Inferior parietal cortex (tissue), 1 donor: ENCODE results near the gene TAF8.
"Not testable (repeated sequence)": the region's sequence is repeated elsewhere in the genome, so short reads cannot be mapped to it uniquely, and the experiment has no call there.

Source experiments
- DNase-seq: peaks from one replicate; pipeline ENCODE4 v3.0.0-alpha.2; 2016; ENCODE audit errors: extremely low spot score

TAF8 gene

DNA sequence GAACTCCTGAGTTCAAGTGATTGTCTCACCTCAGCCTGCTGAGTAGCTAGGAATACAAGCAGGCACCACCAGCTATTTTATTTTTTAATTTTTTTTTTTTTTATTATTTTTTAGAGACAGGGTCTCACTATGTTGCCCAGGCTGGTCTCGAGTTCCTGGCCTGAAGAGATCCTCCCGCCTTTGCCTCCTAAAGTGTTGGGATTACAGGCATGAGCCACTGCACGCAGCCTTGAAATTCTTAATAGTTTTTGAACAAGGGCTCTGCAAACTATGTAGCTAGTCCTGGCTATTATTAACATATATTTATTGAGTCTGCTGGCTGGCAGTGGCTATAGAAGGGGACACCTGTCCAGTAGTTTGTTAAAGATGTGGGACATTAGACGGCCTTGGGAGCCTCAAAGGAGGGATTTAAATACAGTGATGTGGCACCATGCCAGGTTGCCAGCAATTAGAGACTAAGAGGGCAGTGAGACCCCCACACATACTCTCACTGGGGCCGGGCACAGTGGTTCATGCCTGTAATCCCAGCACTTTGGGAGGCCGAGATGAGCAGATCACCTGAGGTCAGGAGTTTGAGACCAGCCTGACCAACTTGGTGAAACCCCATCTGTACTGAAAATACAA lies 21.1 kb upstream of the TAF8 start:
- no peak for DNase-seq

DNA sequence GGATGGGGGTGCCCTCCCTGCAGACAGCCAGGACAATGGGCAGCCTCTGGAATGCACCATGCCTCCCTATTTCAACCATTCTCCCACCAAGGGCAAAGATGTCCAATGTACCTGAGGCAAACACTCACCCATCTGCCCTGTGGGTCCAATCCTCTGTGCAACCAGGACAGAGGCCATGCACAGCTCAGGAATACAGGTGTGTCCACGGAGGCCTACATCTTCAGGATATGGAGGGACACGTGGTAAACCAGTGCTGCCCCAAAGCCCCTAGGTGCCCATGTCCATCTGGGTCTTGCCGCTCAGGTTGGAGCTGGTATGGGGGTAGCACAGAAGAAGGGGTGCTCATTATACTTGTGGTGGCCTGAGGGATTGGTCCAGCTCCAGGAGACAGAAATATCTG lies 20.4 kb upstream of the TAF8 start:
- DNase-seq, result no peak

DNA sequence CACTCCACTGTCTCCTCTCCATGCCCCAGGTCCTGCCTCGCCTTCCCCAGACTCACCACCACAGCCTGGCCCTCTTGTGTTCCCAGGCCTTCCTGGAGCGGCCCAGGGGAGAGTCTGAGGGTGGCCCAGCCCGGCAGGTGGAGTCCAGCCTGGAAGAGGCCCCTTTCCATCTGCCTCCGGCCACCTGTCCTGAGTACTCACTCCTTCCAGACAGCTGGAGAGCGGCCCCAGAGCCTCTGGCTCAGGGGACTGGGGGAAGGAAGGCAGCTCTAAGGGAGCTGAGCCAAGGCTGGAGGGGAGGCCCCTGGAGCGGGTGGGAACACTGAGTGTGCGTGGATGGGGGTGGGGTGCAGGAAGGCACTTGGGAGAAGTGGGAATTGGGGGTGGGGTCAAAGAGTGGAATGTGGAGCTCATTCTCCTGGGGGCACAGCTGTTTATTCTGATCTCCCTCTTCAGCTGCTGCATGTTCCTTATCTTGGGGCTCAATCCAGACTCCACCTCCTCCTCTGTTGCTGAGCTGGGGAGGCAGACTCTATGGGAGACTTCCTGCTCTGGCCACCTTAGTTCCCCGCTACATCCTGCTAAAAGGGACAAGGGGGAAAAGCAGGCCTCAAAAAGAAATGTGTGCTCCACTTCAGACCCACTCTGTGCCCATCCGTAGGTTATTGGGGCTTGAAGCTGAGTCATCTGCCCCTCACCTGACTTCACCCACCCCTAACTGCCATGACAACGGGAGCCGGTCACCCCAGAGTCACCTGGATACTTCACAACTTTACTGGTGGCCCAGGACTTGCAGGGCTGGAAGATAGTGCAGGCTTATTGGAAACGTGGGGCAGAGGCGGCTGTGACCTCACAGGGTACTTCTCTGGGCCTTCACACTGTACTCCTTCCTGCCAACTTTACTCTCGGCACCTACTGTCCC lies 19.5 kb upstream of the TAF8 start:
- DNase-seq, result no peak

DNA sequence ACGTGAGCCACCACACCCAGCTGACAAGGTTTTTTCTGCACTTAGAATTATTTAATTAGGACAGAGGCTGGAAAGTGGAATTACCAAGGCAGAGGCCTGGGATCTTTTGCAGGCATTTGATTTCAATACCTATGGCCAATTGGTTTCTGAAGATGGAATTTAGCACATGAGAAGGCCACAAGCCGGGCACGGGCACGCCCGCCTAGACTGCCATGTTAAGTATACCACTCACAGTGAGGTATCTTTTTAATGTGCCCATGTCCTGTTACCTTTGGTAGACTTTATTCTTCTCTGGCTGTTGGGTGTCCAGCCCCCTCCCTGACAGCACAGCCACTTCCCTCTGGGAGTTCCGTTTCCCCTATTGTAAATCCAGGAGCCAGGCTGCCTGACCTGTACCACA lies 18.0 kb upstream of the TAF8 start:
- no peak for DNase-seq

DNA sequence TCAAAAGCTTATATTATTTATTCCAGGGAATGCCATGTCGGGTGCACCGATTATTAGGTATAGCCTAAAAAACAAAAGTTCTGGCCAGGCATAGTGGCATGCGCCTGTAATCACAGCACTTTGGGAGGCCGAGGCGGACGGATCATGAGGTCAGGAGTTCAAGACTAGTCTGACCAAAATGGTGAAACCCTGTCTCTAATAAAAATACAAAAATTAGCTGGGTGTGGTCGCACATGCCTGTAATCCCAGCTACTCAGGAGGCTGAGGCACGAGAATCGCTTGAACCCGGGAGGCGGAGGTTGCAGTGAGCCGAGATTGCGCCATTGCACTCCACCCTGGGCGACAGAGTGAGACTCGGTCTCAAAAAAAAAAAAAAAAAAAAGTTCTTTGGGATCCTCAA lies 12.7 kb upstream of the TAF8 start:
- DNase-seq, result not testable (repeated sequence)

DNA sequence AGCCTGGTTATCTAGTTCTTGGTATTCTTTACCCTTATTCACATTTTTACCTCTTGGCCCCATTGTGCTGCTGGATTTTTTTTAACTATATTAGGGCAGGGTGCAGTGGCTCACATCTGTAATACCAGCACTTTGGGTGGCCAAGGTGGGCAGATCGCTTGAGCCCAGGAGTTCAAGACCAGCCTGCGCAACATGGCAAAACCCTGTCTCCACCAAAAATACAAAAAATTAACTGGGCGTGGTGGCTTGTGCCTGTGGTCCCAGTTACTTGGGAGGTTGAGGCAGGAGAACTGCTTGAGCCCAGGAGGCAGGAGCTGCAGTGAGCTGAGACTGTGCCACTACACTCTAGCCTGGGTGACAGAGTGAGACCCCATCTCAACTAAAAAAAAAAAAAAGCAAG lies 12.2 kb upstream of the TAF8 start:
- no peak for DNase-seq

DNA sequence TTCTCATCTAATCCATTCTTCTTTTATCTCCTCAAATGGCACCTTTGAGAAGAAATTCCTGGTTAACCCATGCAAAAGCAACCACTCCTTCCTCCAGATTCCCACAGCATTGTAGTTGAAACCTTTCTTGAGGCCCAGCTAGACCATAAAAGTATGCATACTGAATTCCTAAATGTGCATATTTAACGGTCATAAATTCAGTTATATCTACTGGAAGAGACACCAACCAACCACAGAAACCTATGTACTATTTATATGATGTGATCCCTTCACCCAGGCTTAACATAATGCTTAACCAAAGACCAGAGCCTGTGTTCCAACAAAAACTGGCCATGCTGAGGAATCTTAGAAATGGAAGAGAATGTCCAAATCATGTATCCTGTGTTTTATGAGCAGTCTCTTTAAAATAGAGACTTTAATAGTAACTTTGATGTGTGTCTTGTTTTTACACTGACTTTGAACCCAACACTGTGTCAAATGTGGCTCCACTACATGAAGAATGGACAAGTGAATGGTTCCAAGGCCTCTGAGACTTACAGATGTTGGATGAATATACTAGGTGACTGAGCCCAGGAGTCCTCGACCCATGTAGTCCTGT lies 11.4 kb upstream of the TAF8 start:
- DNase-seq, result no peak

DNA sequence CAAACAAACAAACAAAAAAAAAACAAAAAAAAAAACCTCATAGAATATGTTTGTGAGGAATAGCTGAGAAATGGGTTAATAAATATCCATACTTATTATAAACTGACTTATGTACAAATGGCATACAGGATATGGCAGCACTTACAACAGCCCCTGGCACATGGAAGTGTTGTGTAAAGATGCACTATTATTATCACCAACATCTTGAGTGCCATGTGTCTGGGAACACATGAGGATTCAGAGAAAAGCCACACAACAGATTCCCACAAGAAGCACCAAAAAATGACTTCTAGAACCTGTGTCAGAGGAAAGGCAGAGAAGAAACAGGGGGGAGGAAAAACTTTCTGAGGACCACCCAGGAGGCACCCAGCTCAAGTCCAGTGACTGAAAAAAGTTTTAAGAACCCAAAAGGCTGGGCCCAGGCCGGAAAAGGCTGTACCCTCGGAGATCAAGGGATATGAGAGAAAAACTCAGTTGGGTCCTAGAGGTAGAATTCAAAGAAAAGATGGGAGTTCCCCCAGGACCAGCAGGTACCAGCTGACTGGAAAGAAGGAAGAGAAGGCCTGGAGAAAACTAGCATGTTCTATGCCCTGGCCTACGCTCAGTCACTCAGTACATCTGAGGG lies 9.4 kb upstream of the TAF8 start:
- no peak for DNase-seq

DNA sequence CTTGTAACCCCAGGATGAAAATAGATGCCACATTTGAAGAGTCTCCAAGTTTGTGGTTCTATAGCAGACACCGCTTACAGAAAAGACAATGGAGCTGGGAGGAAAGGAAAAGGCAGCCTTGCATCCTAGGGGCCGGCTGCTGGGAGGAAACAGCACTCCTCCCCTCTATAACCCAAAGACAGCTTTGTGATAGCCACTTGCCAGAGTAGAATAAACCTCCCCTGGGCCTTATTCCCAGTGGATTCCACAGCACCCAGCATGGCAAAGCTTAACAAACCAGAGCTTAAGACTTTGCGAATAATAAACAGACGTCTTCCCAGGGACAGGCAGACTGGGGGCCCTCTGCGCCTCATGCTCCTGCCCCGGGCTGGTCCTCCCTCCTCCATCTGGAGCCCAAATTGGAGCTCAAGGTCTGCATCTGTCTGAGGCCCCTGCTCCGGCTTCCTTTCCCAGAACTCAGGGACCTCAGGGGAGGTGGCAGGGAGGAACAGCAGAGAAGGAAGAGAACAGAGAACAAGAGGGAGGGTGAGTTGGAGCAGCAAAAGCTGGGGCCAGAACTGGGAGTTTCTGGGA lies 8.8 kb upstream of the TAF8 start:
- DNase-seq, result no peak

DNA sequence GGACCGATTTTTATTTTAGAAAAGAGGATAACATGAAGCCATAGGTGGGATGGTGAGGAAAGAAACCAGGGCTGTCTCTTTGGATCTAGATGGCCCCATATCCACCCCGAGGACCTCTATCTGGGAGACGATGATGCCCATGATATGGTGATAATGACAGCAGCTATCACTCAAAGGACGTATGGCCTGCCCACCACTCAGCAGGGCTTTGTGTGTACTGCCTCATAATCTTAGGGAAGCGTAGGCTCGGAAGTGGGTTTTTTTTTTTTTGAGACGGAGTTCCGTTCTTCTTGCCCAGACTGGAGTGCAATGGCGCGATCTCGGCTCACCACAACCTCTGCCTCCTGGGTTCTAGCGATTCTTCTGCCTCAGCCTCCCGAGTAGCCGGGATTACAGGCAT lies 8.2 kb upstream of the TAF8 start:
- DNase-seq, result no peak

DNA sequence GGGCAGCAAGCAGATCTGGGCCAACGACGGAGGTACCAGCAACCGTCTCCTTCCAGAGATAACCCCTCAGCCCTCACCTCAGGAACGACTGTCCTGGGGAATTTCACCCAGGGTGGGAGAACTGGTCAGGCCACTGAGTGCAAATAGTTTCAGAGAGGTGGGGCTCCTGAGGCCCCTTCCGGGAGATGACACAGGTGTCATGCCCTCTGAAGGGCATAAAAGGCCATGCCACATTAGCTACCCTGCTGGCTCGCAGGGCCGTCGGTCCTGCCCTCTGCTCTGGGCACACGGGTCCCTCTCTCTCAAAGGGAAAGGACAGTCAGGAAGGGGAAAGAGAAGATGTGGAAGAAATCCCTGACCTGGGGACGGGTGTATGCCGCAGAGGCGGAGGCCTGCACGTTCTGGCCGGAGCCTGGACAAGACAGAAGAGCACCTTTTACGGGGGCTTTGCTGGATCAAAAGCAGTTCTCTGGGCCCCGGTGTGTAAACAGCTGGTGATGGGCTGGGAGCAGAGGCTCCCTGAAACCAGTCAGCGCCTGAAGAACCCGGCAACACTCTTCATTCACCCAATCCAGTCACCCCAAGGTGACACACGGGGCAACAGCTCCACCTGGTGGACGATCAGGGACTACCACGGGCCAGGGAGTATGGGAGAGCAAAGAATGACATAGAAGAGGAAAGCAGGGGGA lies 6.4 kb upstream of the TAF8 start:
- DNase-seq, result peak; percentile 97

DNA sequence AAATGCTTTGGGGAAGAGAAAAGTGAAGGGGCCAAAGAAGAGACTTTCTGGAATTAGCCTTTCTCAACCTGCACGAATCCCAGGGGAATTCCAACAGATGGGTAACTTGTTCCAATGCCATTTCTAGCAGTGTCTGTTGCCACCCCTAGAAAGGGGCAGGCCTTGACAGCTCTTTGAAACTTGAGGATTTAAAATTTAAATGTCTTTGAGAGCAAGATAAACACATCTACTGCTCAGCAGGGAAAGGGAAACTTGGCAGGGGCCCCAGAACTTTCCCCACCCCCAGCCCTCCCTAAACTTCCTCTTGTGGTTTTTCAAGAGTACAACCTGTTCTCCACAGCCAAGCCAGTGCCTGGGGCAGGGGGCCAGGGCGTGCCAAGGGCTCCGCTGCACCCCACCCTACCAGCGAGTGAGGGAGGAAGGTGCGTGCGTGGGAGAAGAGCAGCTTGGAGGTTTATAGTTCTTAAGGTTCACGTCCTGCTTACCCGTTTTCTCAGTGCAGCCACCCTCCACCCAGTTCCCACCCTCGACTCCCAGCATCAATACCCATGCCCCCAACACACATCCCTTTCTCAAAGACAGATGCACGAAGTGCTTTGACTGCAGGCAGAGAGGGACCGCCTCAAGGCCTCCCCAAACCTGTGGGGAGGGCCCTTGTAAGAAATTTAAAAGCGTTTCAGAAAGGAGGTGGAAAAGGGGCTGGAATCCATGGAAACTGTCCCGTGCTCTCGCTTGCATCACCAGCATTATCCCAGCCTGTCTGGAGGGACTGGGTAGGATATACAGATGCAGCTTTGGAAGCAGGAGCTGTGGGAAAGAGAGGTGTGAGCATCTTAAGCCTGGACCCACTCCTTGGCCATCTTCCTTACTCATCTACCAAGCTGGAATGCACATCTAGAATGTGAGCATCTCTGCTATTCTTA lies 4.5 kb upstream of the TAF8 start:
- DNase-seq, result peak; percentile 72

DNA sequence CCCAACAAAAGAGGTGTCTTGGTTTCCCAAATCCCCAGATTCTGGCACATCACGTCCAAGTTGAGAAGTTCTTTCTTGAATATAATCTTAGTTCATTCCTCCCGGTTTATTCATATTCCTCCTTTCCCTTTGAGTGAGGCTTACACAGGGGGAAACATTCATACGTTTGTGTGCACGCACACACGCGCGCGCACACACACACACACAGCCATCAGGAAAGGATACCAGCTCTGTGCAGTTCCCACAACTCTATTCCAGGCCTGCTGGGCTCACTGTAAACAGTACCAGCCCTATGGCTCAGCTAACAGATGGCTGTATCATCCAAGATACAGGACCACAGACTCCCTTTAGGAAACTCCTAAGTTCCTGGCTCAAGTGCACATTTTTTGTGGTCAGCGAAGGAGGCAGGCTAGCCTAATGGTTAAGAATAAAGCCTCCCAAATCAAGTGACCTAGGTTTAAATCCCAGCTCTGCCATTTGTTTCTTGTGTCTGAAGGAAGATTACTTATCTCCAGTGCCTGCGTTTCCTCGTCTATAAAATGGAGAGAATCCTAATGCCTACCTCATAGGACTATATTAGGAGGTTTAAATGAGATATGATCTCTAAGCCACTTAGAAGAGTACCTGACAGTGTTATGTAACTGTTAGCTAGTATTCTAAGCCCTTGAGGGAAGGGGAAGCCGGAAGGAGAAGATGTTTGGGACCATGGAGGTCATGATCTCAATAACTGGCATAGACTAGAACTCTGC lies 3.7 kb upstream of the TAF8 start:
- peak; percentile 38 for DNase-seq

DNA sequence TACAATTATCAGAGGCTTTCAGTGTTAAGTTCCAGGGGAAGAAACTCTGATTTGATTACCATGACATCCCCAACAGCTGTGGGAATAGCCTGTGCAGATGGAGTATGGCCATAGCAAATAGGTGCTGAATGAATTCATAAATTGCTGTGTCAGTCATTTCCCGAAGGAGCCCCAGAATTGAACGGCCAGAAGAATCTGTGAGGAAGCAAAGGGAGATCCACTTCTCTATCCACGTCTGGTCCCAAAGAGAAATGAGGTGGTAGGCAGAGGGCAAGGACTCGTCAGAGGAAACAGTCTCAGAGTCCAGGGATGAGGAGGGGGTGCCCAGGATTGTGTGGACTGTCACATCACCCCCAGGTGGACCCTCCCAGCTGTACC lies 3.1 kb upstream of the TAF8 start:
- no peak for DNase-seq

DNA sequence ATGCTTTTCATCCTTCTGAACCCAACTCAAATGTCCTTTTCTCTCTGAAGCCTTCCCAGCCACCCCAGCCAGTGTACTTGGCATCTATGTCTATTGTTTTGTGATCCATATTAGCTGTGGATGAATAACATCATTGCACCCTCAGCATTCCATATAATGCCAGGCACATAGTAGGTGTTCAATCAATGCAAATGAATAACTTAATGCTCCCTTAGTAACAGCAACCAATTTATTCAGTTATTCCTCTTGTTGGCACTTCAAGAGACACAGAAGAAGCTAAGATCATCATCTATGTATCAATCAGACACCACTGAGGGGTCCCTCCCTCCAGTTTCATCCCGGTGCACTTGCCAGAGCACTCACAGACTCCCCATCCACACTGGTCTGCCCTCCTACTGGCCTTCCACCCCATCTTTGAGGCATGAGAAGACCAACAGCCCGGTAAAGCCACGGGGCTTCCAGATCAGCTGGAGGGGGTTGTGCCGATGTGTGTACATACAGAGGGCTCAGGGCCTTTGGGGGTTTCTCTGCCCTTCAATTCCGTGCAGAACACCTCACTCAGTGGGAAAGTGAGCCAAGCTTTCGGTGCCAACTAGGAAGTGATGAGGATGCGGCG lies 2.4 kb upstream of the TAF8 start:
- DNase-seq, result peak; percentile 29

DNA sequence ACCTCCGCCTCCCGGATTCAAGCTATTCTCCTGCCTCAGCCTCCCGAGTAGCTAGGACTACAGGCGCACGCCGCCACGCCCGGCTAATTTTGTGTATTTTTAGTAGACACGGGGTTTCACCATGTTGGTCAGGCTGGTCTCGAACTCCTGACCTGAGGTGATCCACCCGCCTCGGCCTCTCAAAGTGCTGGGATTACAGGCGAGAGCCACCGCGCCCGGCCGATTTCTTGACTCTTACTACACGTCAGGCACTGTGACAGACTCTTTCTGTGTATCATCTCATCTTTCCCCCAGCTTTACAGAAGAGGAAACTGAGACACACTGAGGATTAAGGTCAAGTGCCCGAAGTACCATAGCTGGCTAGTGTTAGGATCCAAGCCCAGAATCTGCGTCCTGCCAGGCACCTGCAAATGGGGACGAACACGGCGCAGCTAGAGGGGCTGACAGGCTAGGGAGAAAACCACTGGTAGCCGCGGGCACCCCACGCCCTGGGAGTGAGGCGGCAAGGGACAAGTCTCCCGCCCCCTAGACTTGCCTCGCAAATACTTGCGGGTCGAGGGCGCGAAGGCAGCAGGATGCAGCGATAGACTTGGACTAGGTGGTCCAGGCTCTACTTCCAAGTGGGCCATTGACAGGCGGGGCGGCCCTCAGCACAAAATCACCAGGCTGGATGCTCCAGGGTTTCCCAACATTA lies 1.1 kb upstream of the TAF8 start:
- DNase-seq, result no peak

DNA sequence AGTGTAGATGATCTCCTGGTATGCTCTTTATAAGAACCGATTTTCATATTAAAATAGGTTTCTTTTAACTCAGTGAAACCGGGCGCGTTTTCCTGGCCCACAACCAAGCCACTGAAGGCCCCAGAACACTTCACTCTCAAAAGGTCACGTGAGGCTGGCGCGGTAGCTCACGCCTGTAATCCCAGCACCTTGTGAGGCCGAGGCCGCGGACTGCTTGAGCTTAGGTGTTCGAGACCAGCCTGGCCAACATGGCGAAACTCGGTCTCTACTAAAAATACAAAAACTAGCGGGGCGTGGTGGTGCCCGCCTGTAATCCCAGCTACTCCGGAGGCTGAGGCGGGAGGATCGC lies 402 bp upstream of the TAF8 start:
- peak; percentile 7 for DNase-seq

DNA sequence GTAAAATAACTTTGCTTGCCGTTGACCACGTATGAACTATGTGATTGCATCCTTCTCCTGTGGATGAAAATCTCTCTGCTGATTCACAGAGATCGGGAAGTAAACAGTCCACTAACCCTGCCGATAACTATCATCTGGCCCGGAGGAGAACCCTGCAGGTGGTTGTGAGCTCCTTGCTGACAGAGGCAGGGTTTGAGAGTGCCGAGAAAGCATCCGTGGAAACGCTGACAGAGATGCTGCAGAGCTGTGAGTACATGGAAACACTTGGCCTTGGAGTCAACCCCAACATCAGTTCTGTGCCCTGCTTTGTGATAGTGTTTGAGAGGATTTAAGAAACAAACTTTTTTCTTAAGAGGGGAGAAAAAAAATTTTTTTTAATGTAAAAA lies 937 bp downstream of the TAF8 start:
- DNase-seq, result no peak

DNA sequence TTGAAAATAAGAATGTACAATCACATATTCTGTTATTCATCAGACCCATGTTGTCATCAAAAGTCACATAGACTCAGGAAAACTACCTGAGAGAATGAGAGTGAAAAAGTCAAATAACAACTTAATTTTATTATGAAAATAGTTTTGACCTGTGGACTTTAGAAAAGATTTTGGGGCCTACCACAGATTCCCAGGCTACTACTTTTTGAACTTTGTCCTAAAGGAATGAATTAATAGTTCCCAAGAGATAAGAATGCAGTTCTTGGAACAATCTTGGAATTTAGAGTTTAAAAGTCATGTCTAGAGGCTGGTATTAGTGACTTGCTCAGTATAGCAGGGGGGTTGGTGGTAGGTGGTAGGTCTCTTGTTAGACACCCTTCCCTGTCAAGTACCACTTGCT lies 3.3 kb downstream of the TAF8 start:
- DNase-seq, result no peak
